Measurements from ENCODE around the gene ALKBH6. TPM values are rescaled to one million over a fixed set of nuclear protein-coding genes. Genes with fewer than 3 reads are reported as not detected.

The ALKBH6 gene
- total and polyA plus RNA-seq, 10 of the 15 experiments (the other 5 are each of a cell fraction or from before 2014, with no cell fraction given), result 1.2 to 56.5 (median 36.1) TPM

DNA sequence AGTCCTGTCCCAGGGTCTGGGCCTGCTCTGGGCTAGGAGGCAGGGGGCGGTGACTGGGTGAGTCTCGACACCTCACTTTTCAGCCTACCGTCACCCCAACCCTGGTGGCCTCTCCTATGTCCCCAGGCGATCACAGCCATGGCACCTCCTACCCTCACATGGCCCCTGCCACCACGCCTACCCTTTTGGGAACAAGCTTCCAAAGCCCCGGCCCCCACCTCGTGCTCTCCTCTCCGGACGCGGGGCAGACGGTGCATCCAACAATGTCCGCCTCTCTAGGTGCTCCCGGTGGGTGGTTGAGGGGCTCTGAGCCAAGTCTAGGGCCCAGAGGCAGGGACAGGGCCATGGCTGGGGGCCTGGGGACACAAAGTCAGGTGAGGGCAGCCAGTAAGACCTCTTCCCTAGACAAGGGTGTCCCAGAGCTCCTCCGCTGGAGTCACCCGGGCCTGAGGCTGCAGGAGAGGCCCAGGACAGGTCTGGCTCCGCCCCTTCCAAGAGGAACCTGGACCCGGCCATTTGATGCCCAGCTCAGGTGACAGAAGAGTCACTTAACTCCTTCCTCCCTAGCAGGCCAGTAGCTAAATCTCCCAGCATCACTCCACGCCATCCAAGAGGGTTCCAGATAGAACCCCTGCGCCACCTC lies 5.6 kb downstream of the ALKBH6 start, which contains the start of gene SYNE4:
SYNE4 (minus strand) TSS at position 478 of the 643 bp plus-strand sequence; CDS start at position 346, 132 bp downstream.
- ChIA-PET POLR2A (interaction anchor here (1.5 kb wide), 1 partner anchor 12 kb away, joined by 5 read pairs; no protein-coding TSS in a partner anchor), SMC1A (ENCODE audit: uncharacterized antibody, unreplicated experiment) (interaction anchor here (0.7 kb wide), 1 partner anchor 10 kb away, joined by 3 read pairs; no protein-coding TSS in a partner anchor), CTCF (interaction anchor here (1.7 kb wide), 1 partner anchor 11 kb away, joined by 6 read pairs; no protein-coding TSS in a partner anchor), RAD21 (ENCODE audit: unreplicated experiment) (no interaction called here)
- H2AFZ ChIP-seq (ENCODE audit: control insufficient read depth, low read depth, low read length), result no peak within 1 kb of the TSS
- peak within 1 kb of the TSS; percentile 66; the same call in 1 of the 2 replicates for H3K4me2 ChIP-seq (ENCODE audit: control insufficient read depth, insufficient read depth)
- no peaks in the 10 kb centered on the region for H4K20me1 ChIP-seq (ENCODE audit: control insufficient read depth, insufficient read depth)
- intact Hi-C loops (cut with micrococcal nuclease; ENCODE audit: unreplicated experiment), result no loop called here
- DNase-seq (ENCODE audit: low read depth, low spot score) (no peak), FAIRE-seq (no peak), ATAC-seq (no peak)
- H3K9me3 ChIP-seq (replicated peaks; ENCODE audit: control insufficient read depth, insufficient read depth, low read length), result no peaks in the 10 kb centered on the region
- peak within 1 kb of the TSS; percentile 47; the same call in 1 of the 2 replicates for H3K4me3 ChIP-seq
- WGBS (ENCODE audit: insufficient coverage, insufficient replicate concordance, low lambda C conversion rate, missing lambda C conversion rate), result 90% methylated on average over 17 of the region's 19 CpGs
- TF ChIP-seq NRF1 (conservative IDR thresholded peaks at IDR 0.05; ENCODE audit: low read depth, low read length) (no peak), TAF1 (IDR thresholded peaks at IDR 0.05; ENCODE audit: borderline replicate concordance, low read depth, low read length) (no peak), WRNIP1 (IDR thresholded peaks at IDR 0.05; ENCODE audit: borderline replicate concordance, low read depth, low read length) (no peak), HDAC2 (IDR thresholded peaks at IDR 0.05) (no peak), SREBF2 (IDR thresholded peaks at IDR 0.05; ENCODE audit: low read length) (no peak), BRCA1 (IDR thresholded peaks at IDR 0.05; ENCODE audit: low read depth, low read length) (no peak), FOXK2 (IDR thresholded peaks at IDR 0.05) (no peak), TCF12 (IDR thresholded peaks at IDR 0.05; ENCODE audit: low read depth, low read length) (no peak)
- TF ChIP-seq, protein P1, sequence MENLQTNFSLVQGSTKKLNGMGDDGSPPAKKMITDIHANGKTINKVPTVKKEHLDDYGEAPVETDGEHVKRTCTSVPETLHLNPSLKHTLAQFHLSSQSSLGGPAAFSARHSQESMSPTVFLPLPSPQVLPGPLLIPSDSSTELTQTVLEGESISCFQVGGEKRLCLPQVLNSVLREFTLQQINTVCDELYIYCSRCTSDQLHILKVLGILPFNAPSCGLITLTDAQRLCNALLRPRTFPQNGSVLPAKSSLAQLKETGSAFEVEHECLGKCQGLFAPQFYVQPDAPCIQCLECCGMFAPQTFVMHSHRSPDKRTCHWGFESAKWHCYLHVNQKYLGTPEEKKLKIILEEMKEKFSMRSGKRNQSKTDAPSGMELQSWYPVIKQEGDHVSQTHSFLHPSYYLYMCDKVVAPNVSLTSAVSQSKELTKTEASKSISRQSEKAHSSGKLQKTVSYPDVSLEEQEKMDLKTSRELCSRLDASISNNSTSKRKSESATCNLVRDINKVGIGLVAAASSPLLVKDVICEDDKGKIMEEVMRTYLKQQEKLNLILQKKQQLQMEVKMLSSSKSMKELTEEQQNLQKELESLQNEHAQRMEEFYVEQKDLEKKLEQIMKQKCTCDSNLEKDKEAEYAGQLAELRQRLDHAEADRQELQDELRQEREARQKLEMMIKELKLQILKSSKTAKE (IDR thresholded peaks at IDR 0.05; ENCODE audit: low read depth, poor library complexity, severe bottlenecking), result no peak
- peaks cover 5% of the 10 kb centered on the region for H3K79me2 ChIP-seq (ENCODE audit: control insufficient read depth, insufficient read depth, low read length)
- H3K9ac ChIP-seq (ENCODE audit: control insufficient read depth, insufficient read depth, low read length), result no peak within 1 kb of the TSS; the same call in 1 of the 2 replicates
- no peaks in the 10 kb centered on the region for H3K36me3 ChIP-seq (ENCODE audit: control insufficient read depth in 2 of 2, insufficient read depth in 2 of 2, low read length in 1 of 2)
- in situ Hi-C loops (cut with MboI), result no loop called here
- no peaks in the 10 kb centered on the region for H3K27me3 ChIP-seq (replicated peaks in 1 of 2; ENCODE audit: control insufficient read depth in 2 of 2, insufficient read depth in 2 of 2, low read length in 1 of 2)
- no peaks in the 10 kb centered on the region; the same call in 1 of the 2 replicates for H3K4me1 ChIP-seq (ENCODE audit: control insufficient read depth, insufficient read depth, low read length)
- no TSS peak for BruUV-seq (replicated peaks)
- no peak within 1 kb of the TSS for H3K27ac ChIP-seq (ENCODE audit: control insufficient read depth, insufficient read depth)
